GM23248 (cell line): ENCODE measurements around the gene KRT3.

Experiments used
- EZH2 ChIP-seq: fragments of 200-600 bp; sonication (generic); IDR thresholded peaks from 2 replicates; pipeline ENCODE4 v1.6.1; 2018; ENCODE audit warnings: antibody characterized with exemption, mild to moderate bottlenecking; ENCODE audit not compliant: insufficient read depth, poor library complexity, severe bottlenecking
- EZH2phosphoT487 ChIP-seq: fragments of 200-600 bp; sonication (generic); IDR thresholded peaks from 2 replicates; pipeline ENCODE4 v1.6.1; 2018; ENCODE audit warnings: antibody characterized with exemption, moderate library complexity, mild to moderate bottlenecking, low read depth; ENCODE audit not compliant: insufficient read depth

- TF ChIP-seq EZH2phosphoT487: no peak
- no peak for TF ChIP-seq EZH2
Measured at GRCh38 chr12:52765702-52766101, 30.2 kb downstream of the KRT3 start.
